Measurements from ENCODE around the gene CDKAL1.

CDKAL1 gene

DNA sequence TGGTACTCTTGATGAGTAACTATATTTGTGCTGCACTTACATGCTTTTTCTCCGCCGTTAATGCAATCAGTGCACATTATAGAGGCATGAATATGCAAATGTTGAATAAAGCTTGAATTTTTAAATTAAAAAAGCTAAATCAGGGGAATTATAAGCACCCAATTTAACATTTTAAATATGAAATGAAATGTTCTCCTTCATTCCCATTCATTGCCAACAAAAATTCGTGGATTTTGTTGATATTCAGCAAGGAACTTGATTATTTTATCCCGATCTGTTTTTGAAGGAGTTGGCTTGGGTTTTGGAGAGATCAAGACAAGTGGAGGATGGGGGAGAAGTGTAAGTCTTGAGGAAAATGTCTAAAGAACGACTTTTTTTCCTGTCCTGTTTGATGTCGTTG, 740.6 kb downstream of the CDKAL1 start:
- no peak for DNase-seq

DNA sequence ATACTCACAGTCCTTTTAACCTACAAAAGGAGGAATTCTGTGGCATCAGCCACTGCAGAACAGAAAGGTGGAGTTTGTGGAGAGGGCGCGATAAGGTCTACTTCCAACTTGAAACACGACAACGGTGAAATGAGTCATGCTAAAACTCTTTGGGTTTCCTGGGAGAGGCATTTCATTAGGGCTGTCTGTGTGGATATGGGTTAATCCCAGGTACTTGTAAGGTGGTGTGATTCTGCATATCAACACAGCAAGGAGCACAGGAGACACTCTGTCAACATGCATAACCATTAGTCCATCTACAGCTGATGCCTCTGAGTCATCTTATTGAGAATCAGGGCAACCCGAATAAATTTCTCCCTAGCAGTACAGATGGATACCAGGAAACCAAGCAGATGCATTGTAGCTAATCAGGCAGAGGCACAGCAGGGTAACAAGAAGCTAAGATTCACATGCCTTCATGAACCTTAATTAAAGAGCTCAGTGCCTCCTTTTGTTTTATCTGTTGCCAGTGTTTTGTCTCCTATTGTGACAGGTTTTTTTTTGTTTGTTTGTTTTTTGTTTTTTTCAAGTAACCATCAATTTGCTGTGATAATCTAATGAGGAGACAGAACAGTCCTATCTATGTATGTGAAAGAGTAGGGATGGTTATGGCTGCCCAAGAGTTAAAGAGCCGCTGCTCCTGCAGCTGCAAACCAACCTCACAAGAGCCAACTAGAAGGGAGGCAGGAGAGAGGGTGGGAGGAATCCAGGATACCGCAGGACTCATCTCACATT, 743.5 kb downstream of the CDKAL1 start:
- DNase-seq = no peak

GRCh38 chr6:21278375-21278745, 744.1 kb downstream of the CDKAL1 start:
- DNase-seq = no peak

DNA sequence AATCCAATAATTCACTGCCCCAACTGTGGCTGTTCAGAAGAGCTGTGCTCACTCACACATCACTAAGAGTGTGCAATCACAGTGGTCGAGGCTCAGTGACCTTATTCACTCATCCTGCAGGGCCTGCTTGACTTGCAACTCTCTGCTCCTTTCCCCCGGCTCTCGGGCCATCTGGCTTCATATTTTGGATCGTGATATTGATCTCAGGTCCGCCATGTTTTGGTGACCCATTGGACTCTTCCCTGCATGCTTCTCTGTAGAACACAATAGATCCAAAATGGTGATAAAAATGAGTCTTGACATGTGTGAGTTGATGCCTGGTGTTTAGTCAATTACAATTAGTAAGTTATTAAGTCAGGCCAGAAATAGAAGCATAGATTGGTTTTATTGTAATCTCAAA, 745.4 kb downstream of the CDKAL1 start:
- DNase-seq = no peak

GRCh38 chr6:21281366-21281765, 747.1 kb downstream of the CDKAL1 start:
- no peak for DNase-seq
